Right lobe of liver (tissue), 4 donors: Measurements from ENCODE around the gene MYO1D.

ENCODE experiments used
- CTCF ChIP-seq, 4 donors: fragments of 200-600 bp in 3 of 4; fragments of 450-650 bp in 1 of 4; IDR thresholded peaks; one replicate each; pipeline versions ENCODE4 v1.5.1 to v1.8.0; 2016 to 2022; ENCODE audit warnings: antibody characterized with exemption in 4 of 4, mild to moderate bottlenecking in 2 of 4
- POLR2A ChIP-seq: fragments of 450-650 bp; IDR thresholded peaks from one replicate; pipeline ENCODE4 v1.6.1; 2017; ENCODE audit warnings: antibody characterized with exemption, mild to moderate bottlenecking
- donor health status: DM: no; HTN: no; CAD: no.
- donor health status: DM: no; HTN: no; CAD: no.
- donor health status: DM: no; HTN: yes; CAD: no.

- TF ChIP-seq CTCF (IDR thresholded peaks at IDR 0.05): no peak
- TF ChIP-seq POLR2A: no peak
Observed at GRCh38 chr17:32732900-32733299, 144.0 kb downstream of the MYO1D start.
